ENCODE measurements around the gene MOB1B.

The MOB1B gene

GRCh38 chr4:71009890-71010588 is 107.9 kb downstream of the MOB1B start:
- peak; percentile 91 for ATAC-seq
- no peak for TF ChIP-seq ZC3H10 (CRISPR knock-in tag; IDR thresholded peaks at IDR 0.05)
- no peak for TF ChIP-seq ARNTL (CRISPR knock-in tag; IDR thresholded peaks at IDR 0.05; ENCODE audit: borderline replicate concordance, low read depth)
- no peak for TF ChIP-seq ZFP3 (CRISPR knock-in tag; IDR thresholded peaks at IDR 0.05)
- no peak for TF ChIP-seq ZNF565 (CRISPR knock-in tag; conservative IDR thresholded peaks at IDR 0.05; ENCODE audit: low read depth)
- no peak for TF ChIP-seq GLIS3 (CRISPR knock-in tag; IDR thresholded peaks at IDR 0.05)
- no peak for TF ChIP-seq PATZ1 (CRISPR knock-in tag; IDR thresholded peaks at IDR 0.05; ENCODE audit: borderline replicate concordance)
- TF ChIP-seq, protein P1, sequence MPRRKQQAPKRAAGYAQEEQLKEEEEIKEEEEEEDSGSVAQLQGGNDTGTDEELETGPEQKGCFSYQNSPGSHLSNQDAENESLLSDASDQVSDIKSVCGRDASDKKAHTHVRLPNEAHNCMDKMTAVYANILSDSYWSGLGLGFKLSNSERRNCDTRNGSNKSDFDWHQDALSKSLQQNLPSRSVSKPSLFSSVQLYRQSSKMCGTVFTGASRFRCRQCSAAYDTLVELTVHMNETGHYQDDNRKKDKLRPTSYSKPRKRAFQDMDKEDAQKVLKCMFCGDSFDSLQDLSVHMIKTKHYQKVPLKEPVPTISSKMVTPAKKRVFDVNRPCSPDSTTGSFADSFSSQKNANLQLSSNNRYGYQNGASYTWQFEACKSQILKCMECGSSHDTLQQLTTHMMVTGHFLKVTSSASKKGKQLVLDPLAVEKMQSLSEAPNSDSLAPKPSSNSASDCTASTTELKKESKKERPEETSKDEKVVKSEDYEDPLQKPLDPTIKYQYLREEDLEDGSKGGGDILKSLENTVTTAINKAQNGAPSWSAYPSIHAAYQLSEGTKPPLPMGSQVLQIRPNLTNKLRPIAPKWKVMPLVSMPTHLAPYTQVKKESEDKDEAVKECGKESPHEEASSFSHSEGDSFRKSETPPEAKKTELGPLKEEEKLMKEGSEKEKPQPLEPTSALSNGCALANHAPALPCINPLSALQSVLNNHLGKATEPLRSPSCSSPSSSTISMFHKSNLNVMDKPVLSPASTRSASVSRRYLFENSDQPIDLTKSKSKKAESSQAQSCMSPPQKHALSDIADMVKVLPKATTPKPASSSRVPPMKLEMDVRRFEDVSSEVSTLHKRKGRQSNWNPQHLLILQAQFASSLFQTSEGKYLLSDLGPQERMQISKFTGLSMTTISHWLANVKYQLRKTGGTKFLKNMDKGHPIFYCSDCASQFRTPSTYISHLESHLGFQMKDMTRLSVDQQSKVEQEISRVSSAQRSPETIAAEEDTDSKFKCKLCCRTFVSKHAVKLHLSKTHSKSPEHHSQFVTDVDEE (CRISPR knock-in tag; IDR thresholded peaks at IDR 0.05), result no peak
- TF ChIP-seq ZNF8 (CRISPR knock-in tag; IDR thresholded peaks at IDR 0.05), result no peak
- TF ChIP-seq CREB5 (CRISPR knock-in tag; IDR thresholded peaks at IDR 0.05; ENCODE audit: low read depth), result no peak
- no peak for TF ChIP-seq RARB (CRISPR knock-in tag; IDR thresholded peaks at IDR 0.05)
- no peak for TF ChIP-seq TOX (CRISPR knock-in tag; IDR thresholded peaks at IDR 0.05; ENCODE audit: borderline replicate concordance)
- no peak for TF ChIP-seq ISL1 (CRISPR knock-in tag; IDR thresholded peaks at IDR 0.05)
- TF ChIP-seq OSR1 (CRISPR knock-in tag; IDR thresholded peaks at IDR 0.05), result no peak
- TF ChIP-seq SNAI2 (CRISPR knock-in tag; IDR thresholded peaks at IDR 0.05), result no peak
- TF ChIP-seq POU6F1 (CRISPR knock-in tag; IDR thresholded peaks at IDR 0.05; ENCODE audit: borderline replicate concordance, low read depth), result no peak
- no peak for TF ChIP-seq TCF4 (CRISPR knock-in tag; IDR thresholded peaks at IDR 0.05; ENCODE audit: borderline replicate concordance)
- no peak for TF ChIP-seq CSRNP3 (CRISPR knock-in tag; IDR thresholded peaks at IDR 0.05)
- TF ChIP-seq PPARA (CRISPR knock-in tag; IDR thresholded peaks at IDR 0.05; ENCODE audit: borderline replicate concordance), result no peak
- TF ChIP-seq BACH2 (CRISPR knock-in tag; IDR thresholded peaks at IDR 0.05; ENCODE audit: borderline replicate concordance), result no peak

DNA sequence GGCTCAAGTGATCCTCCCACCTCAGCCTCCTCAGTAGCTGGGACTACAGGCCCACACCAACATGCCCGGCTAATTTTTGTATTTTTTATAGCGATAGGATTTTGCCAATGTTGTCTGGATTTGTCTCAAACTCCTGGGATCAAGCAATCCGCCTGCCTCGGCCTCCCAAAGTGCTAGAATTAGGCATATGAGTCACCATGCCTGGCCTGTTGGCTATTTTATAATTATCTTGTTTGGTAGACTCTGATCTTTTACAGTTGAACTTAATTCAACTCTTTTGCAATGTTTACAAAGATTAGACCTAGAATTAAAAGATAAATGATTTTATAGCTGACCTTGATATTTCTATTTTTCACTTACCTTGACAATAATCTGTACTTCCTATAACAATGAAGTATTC is 109.3 kb downstream of the MOB1B start:
- no peak for ATAC-seq
- TF ChIP-seq PPARA (CRISPR knock-in tag; IDR thresholded peaks at IDR 0.05; ENCODE audit: borderline replicate concordance), result no peak
- TF ChIP-seq ZC3H10 (CRISPR knock-in tag; IDR thresholded peaks at IDR 0.05), result no peak
- no peak for TF ChIP-seq ZNF8 (CRISPR knock-in tag; IDR thresholded peaks at IDR 0.05)
- no peak for TF ChIP-seq PATZ1 (CRISPR knock-in tag; IDR thresholded peaks at IDR 0.05; ENCODE audit: borderline replicate concordance)
- TF ChIP-seq ZNF70 (CRISPR knock-in tag; IDR thresholded peaks at IDR 0.05), result no peak
- TF ChIP-seq SNAI2 (CRISPR knock-in tag; IDR thresholded peaks at IDR 0.05), result no peak
- no peak for TF ChIP-seq CREB5 (CRISPR knock-in tag; IDR thresholded peaks at IDR 0.05; ENCODE audit: low read depth)
- TF ChIP-seq TCF4 (CRISPR knock-in tag; IDR thresholded peaks at IDR 0.05; ENCODE audit: borderline replicate concordance), result no peak
- no peak for TF ChIP-seq ZNF565 (CRISPR knock-in tag; conservative IDR thresholded peaks at IDR 0.05; ENCODE audit: low read depth)
- no peak for TF ChIP-seq ZFP30 (CRISPR knock-in tag; IDR thresholded peaks at IDR 0.05)
- no peak for TF ChIP-seq RARB (CRISPR knock-in tag; IDR thresholded peaks at IDR 0.05)
- no peak for TF ChIP-seq GLIS3 (CRISPR knock-in tag; IDR thresholded peaks at IDR 0.05)
- no peak for TF ChIP-seq TOX (CRISPR knock-in tag; IDR thresholded peaks at IDR 0.05; ENCODE audit: borderline replicate concordance)
- no peak for TF ChIP-seq CSRNP3 (CRISPR knock-in tag; IDR thresholded peaks at IDR 0.05)

All from SK-N-SH treated with all-trans-retinoic acid at 6 μM for 48 hours (cell line).